Endodermal cell (in vitro differentiated cells): ENCODE measurements around the gene WFS1. TPM values are rescaled to one million over a fixed set of nuclear protein-coding genes. Genes with fewer than 3 reads are reported as not detected.

Experiments used
- DNase-seq: peaks from one replicate; pipeline ENCODE4 v3.0.0-alpha.2; 2017
- H3K27ac ChIP-seq: 2 replicates; pipeline ENCODE4 v1.5.1; 2013; ENCODE audit warnings: mild to moderate bottlenecking, low read depth, low read length, moderate library complexity
- H3K27me3 ChIP-seq: 2 replicates; pipeline ENCODE4 v1.6.1; 2013; ENCODE audit warnings: mild to moderate bottlenecking, low read length, moderate library complexity; ENCODE audit not compliant: insufficient read depth, control insufficient read depth, poor library complexity, severe bottlenecking
- H3K36me3 ChIP-seq: 2 replicates; pipeline ENCODE4 v1.7.0; 2013; ENCODE audit warnings: mild to moderate bottlenecking, low read length, moderate library complexity; ENCODE audit not compliant: control insufficient read depth, insufficient read depth
- H3K4me1 ChIP-seq: one replicate; pipeline ENCODE4 v1.7.0; 2013; ENCODE audit warnings: low read length; ENCODE audit not compliant: control insufficient read depth, insufficient read depth
- H3K4me3 ChIP-seq: 2 replicates; pipeline ENCODE4 v1.5.1; 2013; ENCODE audit warnings: mild to moderate bottlenecking, low read length, moderate library complexity
- H3K9ac ChIP-seq: 2 replicates; pipeline ENCODE4 v1.6.1; 2013; ENCODE audit warnings: mild to moderate bottlenecking, low read length, moderate library complexity; ENCODE audit not compliant: poor library complexity, severe bottlenecking; ENCODE audit errors: extremely low read depth
- H3K9me3 ChIP-seq: 2 replicates; pipeline ENCODE4 v1.6.1; 2013; ENCODE audit warnings: mild to moderate bottlenecking, low read length, moderate library complexity; ENCODE audit not compliant: control insufficient read depth
- H3K27ac Mint-ChIP-seq: 2 replicates; pipeline ENCODE4 v1.8.0; 2020; ENCODE audit warnings: mixed read lengths
- H3K27me3 Mint-ChIP-seq: 2 replicates; pipeline ENCODE4 v1.8.0; 2021; ENCODE audit warnings: mild to moderate bottlenecking, mixed read lengths; ENCODE audit not compliant: insufficient read depth
- H3K36me3 Mint-ChIP-seq: 2 replicates; pipeline ENCODE4 v1.8.0; 2020; ENCODE audit warnings: low read depth, mixed read lengths
- H3K4me1 Mint-ChIP-seq: 2 replicates; pipeline ENCODE4 v1.8.0; 2020; ENCODE audit warnings: mixed read lengths
- H3K4me3 Mint-ChIP-seq: 2 replicates; pipeline ENCODE4 v1.8.0; 2020; ENCODE audit warnings: mild to moderate bottlenecking, moderate library complexity, mixed read lengths
- H3K9me3 Mint-ChIP-seq: 2 replicates; pipeline ENCODE4 v1.8.0; 2020; ENCODE audit warnings: mild to moderate bottlenecking, mixed read lengths
- WGBS, 2 experiments: methylation state at CpG; one replicate each; pipeline versions ENCODE4 v1.1.5 to v1.1.7; 2013; ENCODE audit warnings: missing lambda C conversion rate in 2 of 2, mixed read lengths in 1 of 2; ENCODE audit not compliant: insufficient coverage in 1 of 2, insufficient read length in 1 of 2; 5-methylcytosine and 5-hydroxymethylcytosine counted together
- total RNA-seq, 2 donors: library from RNA; stranded (reverse); fragmentation: NEBNext Ultra II Directional in 1 of 2; extraction: Animal tissue kit (Norgen Biotek cat#: 25700) in 1 of 2; gene quantifications; 2 replicates in 1 of 2; 3 replicates in 1 of 2; pipeline ENCODE4 v1.2.1, GENCODE V29; 2021
- TF ChIP-seq, protein P1 (sequence below): fragments of 200-600 bp; sonication (generic); conservative IDR thresholded peaks from 2 replicates; pipeline ENCODE4 v1.5.0; 2021; ENCODE audit warnings: antibody characterized with exemption, mild to moderate bottlenecking

WFS1 gene
- total RNA-seq, 2 donors from 2014 or later, result 25.3 to 26.1 TPM

DNA sequence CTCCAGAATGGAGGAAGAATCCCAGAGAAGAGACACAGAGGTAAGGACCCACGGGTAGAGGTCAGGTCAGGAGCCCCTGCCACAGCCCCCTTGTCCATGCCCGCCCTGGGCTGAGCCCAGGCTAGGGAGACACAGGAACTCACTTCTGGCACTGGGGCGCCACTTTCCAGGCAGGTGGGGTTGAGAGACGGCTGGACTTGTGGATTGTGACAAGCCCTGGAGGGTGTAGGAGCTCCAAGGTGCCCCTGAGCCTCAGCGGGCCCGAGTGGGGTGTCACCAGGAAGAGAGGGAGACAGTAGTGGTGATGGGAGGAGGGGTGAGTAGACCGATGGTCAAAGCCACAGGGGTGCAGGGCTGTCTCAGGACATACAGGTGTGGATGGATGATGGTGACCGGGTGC lies 58.9 kb downstream of the WFS1 start:
- Histone ChIP-seq H3K4me1 (no peaks in the 10 kb centered on the region), H3K4me3 (no peak overlapping the region), H3K27me3 (no peaks in the 10 kb centered on the region), H3K27ac (no peak overlapping the region), H3K36me3 (peaks cover 4% of the 10 kb centered on the region), H3K9ac (no peak overlapping the region), H3K9me3 (peaks cover 7% of the 10 kb centered on the region)
- 83 to 90% methylated on average over 3 to 8 of the region's 8 CpGs for WGBS, 2 experiments
- H3K9me3 Mint-ChIP-seq, result peaks cover 4% of the 10 kb centered on the region
- no peak overlapping the region for H3K27ac Mint-ChIP-seq
- H3K4me1 Mint-ChIP-seq, result peaks cover 2% of the 10 kb centered on the region
- TF ChIP-seq, protein P1, sequence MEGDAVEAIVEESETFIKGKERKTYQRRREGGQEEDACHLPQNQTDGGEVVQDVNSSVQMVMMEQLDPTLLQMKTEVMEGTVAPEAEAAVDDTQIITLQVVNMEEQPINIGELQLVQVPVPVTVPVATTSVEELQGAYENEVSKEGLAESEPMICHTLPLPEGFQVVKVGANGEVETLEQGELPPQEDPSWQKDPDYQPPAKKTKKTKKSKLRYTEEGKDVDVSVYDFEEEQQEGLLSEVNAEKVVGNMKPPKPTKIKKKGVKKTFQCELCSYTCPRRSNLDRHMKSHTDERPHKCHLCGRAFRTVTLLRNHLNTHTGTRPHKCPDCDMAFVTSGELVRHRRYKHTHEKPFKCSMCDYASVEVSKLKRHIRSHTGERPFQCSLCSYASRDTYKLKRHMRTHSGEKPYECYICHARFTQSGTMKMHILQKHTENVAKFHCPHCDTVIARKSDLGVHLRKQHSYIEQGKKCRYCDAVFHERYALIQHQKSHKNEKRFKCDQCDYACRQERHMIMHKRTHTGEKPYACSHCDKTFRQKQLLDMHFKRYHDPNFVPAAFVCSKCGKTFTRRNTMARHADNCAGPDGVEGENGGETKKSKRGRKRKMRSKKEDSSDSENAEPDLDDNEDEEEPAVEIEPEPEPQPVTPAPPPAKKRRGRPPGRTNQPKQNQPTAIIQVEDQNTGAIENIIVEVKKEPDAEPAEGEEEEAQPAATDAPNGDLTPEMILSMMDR, result no peak
- no peak overlapping the region for H3K4me3 Mint-ChIP-seq
- peak; percentile 49 for DNase-seq
- peaks cover 22% of the 10 kb centered on the region for H3K36me3 Mint-ChIP-seq
- H3K27me3 Mint-ChIP-seq, result no peaks in the 10 kb centered on the region

GRCh38 chr4:6329478-6330383 lies 60.1 kb downstream of the WFS1 start:
- Histone ChIP-seq H3K27me3 (no peaks in the 10 kb centered on the region), H3K9me3 (peaks cover 12% of the 10 kb centered on the region), H3K27ac (no peak overlapping the region), H3K9ac (no peak overlapping the region), H3K36me3 (peaks cover 4% of the 10 kb centered on the region), H3K4me3 (no peak overlapping the region), H3K4me1 (no peaks in the 10 kb centered on the region)
- Mint-ChIP-seq H3K4me3 (no peak overlapping the region), H3K9me3 (peaks cover 11% of the 10 kb centered on the region), H3K4me1 (no peaks in the 10 kb centered on the region), H3K27ac (no peak overlapping the region), H3K27me3 (no peaks in the 10 kb centered on the region), H3K36me3 (peaks cover 22% of the 10 kb centered on the region)
- TF ChIP-seq, protein P1, result no peak
- WGBS, 2 experiments, result 90 to 92% methylated on average over 24 to 28 of the region's 28 CpGs
- DNase-seq, result no peak

- Mint-ChIP-seq H3K4me1 (no peaks in the 10 kb centered on the region), H3K27ac (no peak overlapping the region), H3K4me3 (no peak overlapping the region), H3K36me3 (peaks cover 28% of the 10 kb centered on the region), H3K27me3 (no peaks in the 10 kb centered on the region), H3K9me3 (peaks cover 16% of the 10 kb centered on the region)
- Histone ChIP-seq H3K4me1 (no peaks in the 10 kb centered on the region), H3K4me3 (no peak overlapping the region), H3K27ac (no peak overlapping the region), H3K27me3 (no peaks in the 10 kb centered on the region), H3K36me3 (peaks cover 4% of the 10 kb centered on the region), H3K9me3 (peaks cover 12% of the 10 kb centered on the region), H3K9ac (no peak overlapping the region)
- no peak for DNase-seq
- 91 to 93% methylated on average over 7 of the region's 7 CpGs for WGBS, 2 experiments
- TF ChIP-seq, protein P1, result no peak
Measured at GRCh38 chr4:6330384-6330767, 60.7 kb downstream of the WFS1 start.
